Bronchial smooth muscle cell (primary cell): ENCODE data around the gene KCNJ11. TPM values are rescaled to one million over a fixed set of nuclear protein-coding genes. Genes with fewer than 3 reads are reported as not detected.

Experiments
- total RNA-seq: library from RNA; depleted of rRNA; stranded (reverse); fragments of >200 nt; gene quantifications from 2 replicates; pipeline ENCODE4 v1.2.1, GENCODE V29; 2014

KCNJ11 gene
- total RNA-seq = not detected in 2 replicates

DNA sequence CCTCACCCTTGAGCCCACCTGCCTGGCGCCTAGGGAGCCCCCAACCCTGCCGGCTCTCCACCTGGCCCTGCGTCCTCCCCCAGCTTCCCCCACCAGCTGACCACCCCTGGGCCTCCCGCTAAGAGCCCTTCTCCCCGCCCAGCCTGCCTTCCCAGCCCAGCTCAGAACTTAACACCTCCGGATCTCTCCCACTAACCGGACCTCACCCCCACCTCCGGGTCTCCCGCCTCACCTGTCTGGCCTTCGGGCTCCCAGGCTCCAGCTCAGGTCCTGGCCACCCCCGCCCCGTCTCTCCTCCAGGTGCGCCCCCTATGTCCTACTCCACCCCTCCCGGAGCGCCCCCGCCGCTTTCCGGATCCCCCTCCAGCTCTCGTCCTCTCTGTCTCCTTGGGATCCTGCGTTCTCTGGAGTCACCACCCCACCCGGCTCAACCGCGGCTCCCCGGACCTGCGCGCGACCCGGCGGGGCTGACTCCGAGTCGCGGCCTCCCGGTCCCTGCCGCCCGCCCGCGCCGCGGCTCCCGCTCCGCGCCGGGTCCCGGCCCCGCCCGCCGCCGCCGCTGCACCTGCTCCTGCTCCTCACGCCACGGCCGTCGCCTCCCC, at the start of gene KCNJ11:
TSS of gene KCNJ11 (minus strand) at position 51 of the 602 bp plus-strand sequence. CDS start 568 bp downstream, outside the sequence.

DNA sequence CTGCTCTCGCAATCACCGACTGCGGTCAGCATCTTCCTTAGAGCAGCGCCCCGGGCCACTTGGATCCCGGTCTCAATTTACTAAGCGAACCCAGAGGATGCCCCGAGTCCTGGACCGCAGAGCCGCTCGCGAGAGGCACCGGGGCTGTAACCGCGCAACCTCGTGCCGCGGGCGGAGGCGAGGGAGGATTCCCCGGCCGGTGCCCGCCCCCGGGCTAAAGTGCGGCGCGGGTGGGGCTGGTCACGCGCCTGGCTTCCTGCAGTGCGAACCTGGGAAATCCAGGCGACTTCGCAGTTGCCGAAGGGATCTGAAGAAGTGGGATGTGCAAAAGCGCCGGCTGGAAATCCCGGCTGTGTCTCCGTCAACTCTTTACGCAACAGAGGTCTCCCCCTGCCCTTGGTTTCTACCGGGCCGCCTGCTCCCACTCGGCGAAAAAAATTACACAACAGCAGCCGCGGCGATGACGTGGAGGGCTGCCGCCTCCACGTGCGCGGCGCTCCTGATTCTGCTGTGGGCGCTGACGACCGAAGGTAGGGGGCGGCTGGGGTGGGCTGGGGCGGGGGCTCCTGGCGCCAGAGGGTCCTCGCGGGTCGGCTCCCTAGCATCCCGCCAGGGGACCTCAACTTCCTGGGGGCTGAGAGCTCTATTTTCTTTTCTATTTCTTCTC, 36.8 kb downstream of the KCNJ11 start, which contains the start of gene NCR3LG1:
TSS of gene NCR3LG1 (plus strand) at position 291 of the 667 bp plus-strand sequence. CDS start at position 461, 170 bp downstream.

Other genes starting within 250 kb of the KCNJ11 start
- gene PIK3C2A, start 180.7 kb downstream of the KCNJ11 start, total RNA-seq = 22.8 and 28.1 TPM in 2 replicates
- 85.2 and 119 TPM in 2 replicates for gene NUCB2, start 111.9 kb downstream of the KCNJ11 start, total RNA-seq
- 1.3 and 2.2 TPM in 2 replicates for gene NCR3LG1, start 36.9 kb downstream of the KCNJ11 start, total RNA-seq
- not detected in 2 replicates for gene ABCC8, start 88.2 kb upstream of the KCNJ11 start, total RNA-seq
- not detected in 2 replicates for gene USH1C, start 155.8 kb upstream of the KCNJ11 start, total RNA-seq
- gene OTOG, start 158.6 kb upstream of the KCNJ11 start, total RNA-seq = not detected in 2 replicates